AG04449 (cell line): ENCODE data around the gene ITGB7.
"Not testable (repeated sequence)": the region's sequence is repeated elsewhere in the genome, so short reads cannot be mapped to it uniquely, and the experiment has no call there.

Source experiments
- CTCF ChIA-PET: fragments of 350-600 bp; formaldehyde crosslinking; extraction: SDS; loops from one replicate; lab custom pipeline; 2021; ENCODE audit warnings: antibody characterized with exemption; lab: Yijun Ruan, JAX
- POLR2A ChIA-PET: fragments of 400-600, 350-600 bp; formaldehyde crosslinking; extraction: SDS; loops from one replicate; lab custom pipeline; 2020; ENCODE audit warnings: antibody characterized with exemption, inconsistent platforms; lab: Yijun Ruan, JAX
- DNase-seq: peaks from one replicate; pipeline ENCODE4 v3.0.0-alpha.2; 2010; ENCODE audit warnings: low read depth, low spot score
- H3K4me3 ChIP-seq: 2 replicates; pipeline ENCODE4 v1.5.1; 2011; ENCODE audit warnings: low read depth, mild to moderate bottlenecking, control low read depth, low read length
- TF ChIP-seq, protein P1 (sequence below): IDR thresholded peaks from one replicate; pipeline ENCODE4 v1.5.1; 2011; ENCODE audit warnings: mild to moderate bottlenecking, moderate library complexity, low read length, control low read depth, inconsistent platforms; ENCODE audit not compliant: insufficient read depth; ENCODE audit errors: missing control alignments

Gene ITGB7

DNA sequence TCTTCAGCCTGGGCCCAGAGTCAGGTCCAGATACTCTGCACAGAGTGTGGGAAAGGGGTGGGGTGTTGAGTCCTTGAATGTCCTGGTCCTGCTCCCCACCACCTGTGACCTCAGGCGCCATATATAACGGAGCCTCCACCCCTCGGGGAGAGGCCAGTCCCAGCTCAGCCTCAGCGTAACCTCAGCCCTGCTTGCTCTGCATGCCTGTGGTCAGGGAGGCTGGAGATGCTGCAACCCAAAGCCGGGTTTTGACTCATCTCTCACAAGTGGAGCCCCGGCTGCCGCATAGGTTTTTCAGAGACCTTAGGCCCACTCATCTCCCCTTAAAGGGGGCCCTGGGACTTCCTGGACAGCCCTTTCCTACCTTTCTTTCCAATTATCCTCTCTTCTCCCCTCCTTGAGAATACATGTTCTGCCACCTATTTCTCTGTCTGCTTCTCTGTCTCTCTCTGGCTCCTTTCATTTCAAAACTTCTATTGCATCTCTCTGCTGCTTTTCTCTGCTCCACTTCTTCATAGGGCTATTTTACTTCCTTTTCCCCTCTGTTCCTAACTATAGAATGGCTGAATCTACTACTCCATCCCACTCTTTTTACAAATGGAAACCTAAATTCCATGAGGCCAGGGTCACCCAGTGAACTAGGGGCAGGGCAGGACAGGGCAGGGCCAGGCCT lies 1.2 kb downstream of the ITGB7 start:
- TF ChIP-seq, protein P1, sequence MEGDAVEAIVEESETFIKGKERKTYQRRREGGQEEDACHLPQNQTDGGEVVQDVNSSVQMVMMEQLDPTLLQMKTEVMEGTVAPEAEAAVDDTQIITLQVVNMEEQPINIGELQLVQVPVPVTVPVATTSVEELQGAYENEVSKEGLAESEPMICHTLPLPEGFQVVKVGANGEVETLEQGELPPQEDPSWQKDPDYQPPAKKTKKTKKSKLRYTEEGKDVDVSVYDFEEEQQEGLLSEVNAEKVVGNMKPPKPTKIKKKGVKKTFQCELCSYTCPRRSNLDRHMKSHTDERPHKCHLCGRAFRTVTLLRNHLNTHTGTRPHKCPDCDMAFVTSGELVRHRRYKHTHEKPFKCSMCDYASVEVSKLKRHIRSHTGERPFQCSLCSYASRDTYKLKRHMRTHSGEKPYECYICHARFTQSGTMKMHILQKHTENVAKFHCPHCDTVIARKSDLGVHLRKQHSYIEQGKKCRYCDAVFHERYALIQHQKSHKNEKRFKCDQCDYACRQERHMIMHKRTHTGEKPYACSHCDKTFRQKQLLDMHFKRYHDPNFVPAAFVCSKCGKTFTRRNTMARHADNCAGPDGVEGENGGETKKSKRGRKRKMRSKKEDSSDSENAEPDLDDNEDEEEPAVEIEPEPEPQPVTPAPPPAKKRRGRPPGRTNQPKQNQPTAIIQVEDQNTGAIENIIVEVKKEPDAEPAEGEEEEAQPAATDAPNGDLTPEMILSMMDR: no peak
- H3K4me3 ChIP-seq: no peak overlapping the region
- DNase-seq: no peak
- POLR2A ChIA-PET: interaction anchor here (1.0 kb wide), 1 partner anchor 102 kb away, joined by 5 read pairs; no protein-coding TSS in a partner anchor
- CTCF ChIA-PET: interaction anchor here (1.0 to 24.6 kb wide), 10 partner anchors 8 to 139 kb away, joined by 3 to 659 read pairs (median 4); partner anchors contain the start of genes AAAS, CSAD, MYG1 and PFDN5

DNA sequence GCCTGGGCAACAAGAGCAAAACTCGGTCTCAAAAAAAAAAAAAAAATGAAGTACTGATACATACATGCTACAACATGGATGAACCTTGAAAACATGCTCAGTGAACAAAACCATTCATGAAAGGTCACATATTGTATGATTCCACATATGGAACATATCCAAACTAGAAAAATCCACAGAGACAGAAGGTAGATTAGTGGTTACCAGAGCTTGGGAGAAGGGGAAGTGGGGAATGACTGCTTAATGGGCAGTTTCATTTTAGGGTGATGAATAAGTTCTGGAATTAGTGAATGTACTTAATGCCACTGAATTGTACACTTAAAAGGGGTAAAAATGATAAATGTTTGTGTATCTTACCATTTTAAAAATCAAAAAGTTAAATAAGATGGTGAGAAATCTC lies 2.7 kb downstream of the ITGB7 start:
- ChIA-PET CTCF (interaction anchor here (0.6 to 24.6 kb wide), 8 partner anchors 8 to 219 kb away, joined by 3 to 659 read pairs (median 4); partner anchors contain the start of genes CSAD, MYG1 and PFDN5), POLR2A (no interaction called here)
- TF ChIP-seq, protein P1: no peak
- no peak overlapping the region for H3K4me3 ChIP-seq
- DNase-seq: no peak

DNA sequence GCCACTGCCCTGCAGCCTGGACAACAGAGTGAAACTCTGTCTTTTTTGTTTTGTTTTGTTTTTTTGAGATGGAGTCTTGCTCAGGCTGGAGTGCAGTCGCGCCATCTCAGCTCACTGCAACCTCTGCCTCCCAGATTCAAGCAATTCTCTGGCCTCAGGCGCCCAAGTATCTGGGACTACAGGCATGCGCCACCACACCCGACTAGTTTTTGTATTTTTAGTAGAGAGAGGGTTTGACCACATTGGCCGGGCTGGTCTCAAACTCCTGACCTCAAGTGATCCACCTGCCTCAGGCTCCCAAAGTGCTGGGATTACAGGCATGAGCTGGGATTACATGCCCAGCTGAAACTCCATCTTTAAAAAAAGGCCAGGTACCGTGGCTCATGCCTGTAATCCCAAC lies 4.7 kb downstream of the ITGB7 start:
- POLR2A ChIA-PET, H3K4me3 ChIP-seq, DNase-seq: not testable (repeated sequence)
- CTCF ChIA-PET: interaction anchor here (1.2 to 24.6 kb wide), 5 partner anchors 10 to 137 kb away, joined by 4 to 659 read pairs (median 7); partner anchors contain the start of genes AAAS, MYG1 and PFDN5

DNA sequence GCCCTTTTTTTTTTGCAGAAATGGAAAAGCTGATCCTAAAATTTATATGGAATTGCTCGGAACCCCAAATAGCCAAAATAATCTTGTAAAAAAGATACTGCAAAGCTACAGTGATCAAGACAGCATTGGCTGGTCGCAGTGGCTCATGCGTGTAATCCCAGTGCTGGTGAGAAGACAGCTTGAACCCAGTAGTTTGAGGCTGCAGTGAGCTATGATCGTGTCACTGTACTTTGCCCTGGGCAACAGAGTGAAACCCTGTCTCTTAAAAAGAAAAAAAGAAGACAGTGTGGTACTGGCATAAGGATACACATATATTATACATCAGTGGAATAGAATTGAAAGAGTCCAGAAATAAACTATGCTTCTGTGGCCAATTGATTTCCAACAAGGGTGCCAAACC lies 5.4 kb downstream of the ITGB7 start:
- TF ChIP-seq, protein P1: no peak
- POLR2A ChIA-PET: no interaction called here
- no peak overlapping the region for H3K4me3 ChIP-seq
- CTCF ChIA-PET: interaction anchor here (0.7 to 24.6 kb wide), 7 partner anchors 13 to 136 kb away, joined by 3 to 659 read pairs (median 43); partner anchors contain the start of genes AAAS, CSAD, MYG1 and PFDN5
- DNase-seq: no peak

DNA sequence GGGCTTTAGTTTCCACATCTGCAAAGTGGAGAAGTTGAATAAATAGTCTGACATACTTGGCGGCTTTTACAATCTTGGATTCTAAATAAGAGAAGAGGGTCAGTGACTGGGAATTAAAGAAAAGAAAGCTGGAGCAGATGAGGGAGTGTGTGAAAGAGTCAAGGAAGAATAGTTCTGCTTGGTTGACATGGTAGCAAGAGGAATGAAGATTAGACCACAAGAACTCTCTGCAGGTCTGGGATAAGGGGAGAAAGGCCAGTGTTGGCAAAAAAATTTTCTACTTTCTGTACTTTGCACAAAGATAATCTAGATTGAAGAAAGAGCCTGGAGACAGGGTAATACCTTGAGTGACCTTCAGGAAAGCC lies 5.9 kb downstream of the ITGB7 start:
- ChIA-PET CTCF (interaction anchor here (0.7 to 24.6 kb wide), 7 partner anchors 12 to 136 kb away, joined by 3 to 659 read pairs (median 43); partner anchors contain the start of genes AAAS, CSAD, MYG1 and PFDN5), POLR2A (no interaction called here)
- TF ChIP-seq, protein P1: no peak

DNA sequence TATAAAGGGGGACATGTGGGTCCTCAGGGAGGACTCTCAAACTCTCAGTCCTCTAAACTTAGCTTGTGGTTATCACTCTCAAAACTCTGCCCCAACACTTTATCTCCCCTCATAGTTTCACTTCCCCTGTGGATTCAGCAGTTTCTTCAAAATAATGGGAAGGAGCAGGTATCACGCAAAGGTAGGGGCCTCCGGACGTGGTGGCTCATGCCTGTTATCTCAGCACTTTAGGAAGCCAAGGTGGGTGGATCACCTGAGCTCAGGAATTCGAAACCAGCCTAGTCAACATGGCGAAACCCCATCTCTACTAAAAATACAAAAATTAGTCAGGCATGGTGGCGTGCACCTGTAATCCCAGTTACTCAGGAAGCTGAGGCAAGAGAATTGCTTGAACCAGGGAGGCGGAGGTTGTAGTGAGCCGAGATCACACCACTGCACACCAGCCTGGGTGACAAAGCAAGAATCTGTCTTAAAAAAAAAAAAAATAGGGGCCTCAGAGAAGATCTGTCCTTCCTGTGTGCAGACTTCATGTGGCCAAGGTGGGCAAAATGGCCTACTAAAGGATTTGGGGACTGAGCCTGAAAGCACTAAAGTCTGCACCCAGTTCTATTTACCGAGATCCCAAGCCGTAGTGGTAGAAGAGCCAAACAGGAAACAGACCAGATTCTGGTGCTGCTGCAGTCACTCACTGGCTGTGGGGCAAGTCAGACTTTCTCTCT lies 6.4 kb downstream of the ITGB7 start:
- ChIA-PET POLR2A (no interaction called here), CTCF (interaction anchor here (0.7 to 24.6 kb wide), 8 partner anchors 12 to 136 kb away, joined by 3 to 659 read pairs (median 59); partner anchors contain the start of genes AAAS, CSAD, MYG1 and PFDN5)
- TF ChIP-seq, protein P1: no peak
- no peak overlapping the region for H3K4me3 ChIP-seq
- no peak for DNase-seq

More for the DNA sequence above, 5.9 kb downstream of the ITGB7 start:
- H3K4me3 ChIP-seq: no peak overlapping the region
- DNase-seq: no peak
